Osteocyte (in vitro differentiated cells): ENCODE measurements around the gene ADI1. TPM values are rescaled to one million over a fixed set of nuclear protein-coding genes. Genes with fewer than 3 reads are reported as not detected.

ENCODE experiments used
- DNase-seq: peaks from one replicate; pipeline ENCODE4 v3.0.0; 2021; ENCODE audit warnings: mixed read lengths; ENCODE audit not compliant: unreplicated experiment; ENCODE audit errors: extremely low spot score
- H3K27ac Mint-ChIP-seq: one replicate; pipeline ENCODE4 v1.8.0; 2021; ENCODE audit warnings: mild to moderate bottlenecking, mixed read lengths; ENCODE audit not compliant: unreplicated experiment
- H3K27me3 Mint-ChIP-seq: one replicate; pipeline ENCODE4 v1.8.0; 2021; ENCODE audit warnings: mixed read lengths; ENCODE audit not compliant: unreplicated experiment
- H3K36me3 Mint-ChIP-seq: one replicate; pipeline ENCODE4 v1.8.0; 2021; ENCODE audit warnings: mixed read lengths; ENCODE audit not compliant: unreplicated experiment
- H3K4me1 Mint-ChIP-seq: one replicate; pipeline ENCODE4 v1.8.0; 2021; ENCODE audit warnings: mixed read lengths; ENCODE audit not compliant: unreplicated experiment
- H3K4me3 Mint-ChIP-seq: one replicate; pipeline ENCODE4 v1.8.0; 2021; ENCODE audit warnings: mild to moderate bottlenecking, moderate library complexity, mixed read lengths; ENCODE audit not compliant: unreplicated experiment
- H3K9me3 Mint-ChIP-seq: one replicate; pipeline ENCODE4 v1.8.0; 2021; ENCODE audit warnings: mixed read lengths; ENCODE audit not compliant: unreplicated experiment
- CTCF ChIP-seq: fragments of 200-600 bp; sonication (generic); IDR thresholded peaks from 2 replicates; pipeline ENCODE4 v1.5.0; 2021; ENCODE audit warnings: antibody characterized with exemption, mild to moderate bottlenecking, moderate library complexity
- total RNA-seq: library from RNA; stranded (reverse); gene quantifications from 2 replicates; pipeline ENCODE4 v1.2.1, GENCODE V29; 2021

ADI1 gene
- total RNA-seq, 1 donor from 2014 or later = 54.0 TPM

GRCh38 chr2:3513026-3513810 lies 6.1 kb downstream of the ADI1 start:
- no peak for TF ChIP-seq CTCF
- Mint-ChIP-seq H3K4me1 (peaks cover 10% of the 10 kb centered on the region), H3K4me3 (no peak overlapping the region), H3K9me3 (peaks cover 4% of the 10 kb centered on the region), H3K27ac (no peak overlapping the region), H3K27me3 (no peaks in the 10 kb centered on the region), H3K36me3 (peaks cover 43% of the 10 kb centered on the region)
- DNase-seq = no peak

- DNase-seq = no peak
- Mint-ChIP-seq H3K27ac (no peak overlapping the region), H3K4me1 (no peaks in the 10 kb centered on the region), H3K9me3 (peaks cover 4% of the 10 kb centered on the region), H3K4me3 (no peak overlapping the region), H3K27me3 (no peaks in the 10 kb centered on the region), H3K36me3 (peaks cover 51% of the 10 kb centered on the region)
- no peak for TF ChIP-seq CTCF
Observed at GRCh38 chr2:3512086-3512485, 7.2 kb downstream of the ADI1 start.

DNA sequence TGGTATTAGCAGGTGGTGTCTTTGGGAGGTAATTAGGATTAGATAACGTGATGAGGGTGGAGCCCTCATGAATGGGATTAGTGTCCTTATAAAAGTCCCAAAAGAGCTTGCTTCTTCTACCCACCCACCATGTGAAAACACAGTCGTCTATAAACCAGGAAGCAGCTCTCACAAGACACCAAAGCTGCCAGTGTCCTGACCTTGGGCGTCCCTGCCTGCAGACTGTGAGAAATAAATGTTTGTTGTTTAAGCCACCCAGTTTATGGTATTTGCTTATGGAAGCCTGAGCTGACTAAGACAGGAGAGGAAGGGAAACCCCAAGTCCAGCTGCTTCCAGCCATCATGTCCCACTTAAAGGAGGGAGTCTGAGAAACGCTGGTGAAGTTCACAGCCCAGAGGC lies 13.6 kb downstream of the ADI1 start:
- H3K4me1 Mint-ChIP-seq = peaks cover 4% of the 10 kb centered on the region
- H3K4me3 Mint-ChIP-seq = no peak overlapping the region
- peaks cover 48% of the 10 kb centered on the region for H3K36me3 Mint-ChIP-seq
- TF ChIP-seq CTCF = no peak
- H3K27ac Mint-ChIP-seq = peak overlapping the region; percentile 51
- DNase-seq = peak; percentile 53
- no peaks in the 10 kb centered on the region for H3K9me3 Mint-ChIP-seq
- H3K27me3 Mint-ChIP-seq = no peaks in the 10 kb centered on the region

DNA sequence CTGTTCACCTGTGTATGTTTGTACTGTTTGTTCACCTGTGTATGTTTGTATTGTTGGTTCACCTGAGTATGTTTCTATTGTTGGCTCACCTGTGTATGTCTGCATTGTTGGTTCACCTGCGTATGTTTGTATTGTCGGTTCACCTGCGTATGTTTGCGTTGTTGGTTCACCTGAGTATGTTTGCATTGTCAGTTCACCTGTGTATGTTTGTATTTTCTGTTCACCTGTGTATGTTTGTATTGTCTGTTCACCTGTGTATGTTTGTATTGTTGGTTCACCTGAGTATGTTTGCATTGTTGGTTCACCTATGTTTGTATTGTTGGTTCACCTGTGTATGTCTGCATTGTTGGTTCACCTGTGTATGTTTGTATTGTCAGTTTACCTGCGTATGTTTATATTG lies 14.6 kb downstream of the ADI1 start:
- peaks cover 49% of the 10 kb centered on the region for H3K36me3 Mint-ChIP-seq
- H3K27me3 Mint-ChIP-seq = no peaks in the 10 kb centered on the region
- no peak overlapping the region for H3K27ac Mint-ChIP-seq
- H3K4me1 Mint-ChIP-seq = peaks cover 4% of the 10 kb centered on the region
- no peaks in the 10 kb centered on the region for H3K9me3 Mint-ChIP-seq
- no peak for TF ChIP-seq CTCF
- DNase-seq = no peak
- H3K4me3 Mint-ChIP-seq = no peak overlapping the region

DNA sequence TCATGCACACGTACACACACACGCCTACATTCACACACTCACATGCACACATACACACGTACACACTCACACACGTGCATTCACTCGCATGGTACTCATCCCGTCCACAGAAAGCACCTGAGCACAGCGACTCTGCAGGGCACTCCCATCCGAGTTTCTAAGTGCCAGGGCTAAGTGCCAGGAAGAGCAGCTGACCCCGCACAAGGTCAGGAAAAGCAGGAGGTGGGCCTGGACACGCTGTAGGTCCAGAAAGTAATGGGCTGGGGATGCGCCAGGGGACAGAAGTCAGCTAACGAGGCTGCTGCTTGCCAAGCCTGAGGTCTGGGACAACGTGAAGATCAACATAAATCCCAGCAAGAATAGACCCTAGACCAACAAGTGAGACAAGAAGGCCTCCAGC lies 15.8 kb downstream of the ADI1 start:
- H3K36me3 Mint-ChIP-seq = peaks cover 52% of the 10 kb centered on the region
- DNase-seq = no peak

More for the DNA sequence above, 15.8 kb downstream of the ADI1 start:
- TF ChIP-seq CTCF = no peak
- peaks cover 4% of the 10 kb centered on the region for H3K4me1 Mint-ChIP-seq
- no peaks in the 10 kb centered on the region for H3K27me3 Mint-ChIP-seq
- H3K27ac Mint-ChIP-seq = no peak overlapping the region
- H3K4me3 Mint-ChIP-seq = no peak overlapping the region
- H3K9me3 Mint-ChIP-seq = no peaks in the 10 kb centered on the region
